WERI-Rb-1 (cell line): ENCODE data around the gene RPTOR.

Experiments
- DNase-seq: peaks from one replicate; pipeline ENCODE4 v3.0.0-alpha.2; 2020
- H3K27ac ChIP-seq: fragments of 250-450 bp; sonication (Bioruptor Pico); 2 replicates; pipeline ENCODE4 v1.5.1; 2020; ENCODE audit warnings: mild to moderate bottlenecking, moderate library complexity
- H3K27me3 ChIP-seq: fragments of 250-450 bp; sonication (Bioruptor Pico); 2 replicates; pipeline ENCODE4 v1.5.1; 2021; ENCODE audit warnings: mild to moderate bottlenecking, low read depth, moderate library complexity; ENCODE audit not compliant: insufficient read depth, severe bottlenecking
- H3K36me3 ChIP-seq: fragments of 250-450 bp; sonication (Bioruptor Pico); 2 replicates; pipeline ENCODE4 v1.5.1; 2020; ENCODE audit warnings: mild to moderate bottlenecking, moderate library complexity
- H3K4me3 ChIP-seq: 2 replicates; pipeline ENCODE4 v1.5.1; 2011; ENCODE audit warnings: low read depth, mild to moderate bottlenecking, control low read depth, low read length
- H3K9me3 ChIP-seq: fragments of 250-450 bp; sonication (Bioruptor Pico); 2 replicates; pipeline ENCODE4 v1.5.1; 2021; ENCODE audit warnings: mild to moderate bottlenecking, moderate library complexity; ENCODE audit not compliant: severe bottlenecking
- CTCF ChIP-seq: IDR thresholded peaks from 2 replicates; pipeline ENCODE4 v1.5.1; 2011; ENCODE audit warnings: low read depth, mild to moderate bottlenecking, control low read depth, inconsistent platforms, low read length

Gene RPTOR

GRCh38 chr17:80803451-80804428 is 259.1 kb downstream of the RPTOR start:
- H3K4me3 ChIP-seq = no peak overlapping the region
- peaks cover 13% of the 10 kb centered on the region for H3K36me3 ChIP-seq
- peaks cover 12% of the 10 kb centered on the region for H3K9me3 ChIP-seq
- H3K27ac ChIP-seq = no peak overlapping the region
- no peaks in the 10 kb centered on the region for H3K27me3 ChIP-seq
- peak; percentile 6 for DNase-seq
- TF ChIP-seq CTCF = no peak

GRCh38 chr17:80804466-80804865 is 259.8 kb downstream of the RPTOR start:
- DNase-seq = peak; percentile 3
- H3K4me3 ChIP-seq = no peak overlapping the region
- H3K27ac ChIP-seq = no peak overlapping the region
- H3K27me3 ChIP-seq = no peaks in the 10 kb centered on the region
- TF ChIP-seq CTCF = no peak
- peaks cover 6% of the 10 kb centered on the region for H3K36me3 ChIP-seq
- H3K9me3 ChIP-seq = peaks cover 12% of the 10 kb centered on the region

GRCh38 chr17:80805032-80805751 is 260.6 kb downstream of the RPTOR start:
- Histone ChIP-seq H3K27ac (no peak overlapping the region), H3K27me3 (no peaks in the 10 kb centered on the region), H3K9me3 (peaks cover 12% of the 10 kb centered on the region), H3K4me3 (no peak overlapping the region), H3K36me3 (peaks cover 6% of the 10 kb centered on the region; the same call in 1 of the 2 replicates)
- no peak for DNase-seq
- no peak for TF ChIP-seq CTCF

- peaks cover 6% of the 10 kb centered on the region; the same call in 1 of the 2 replicates for H3K36me3 ChIP-seq
- no peaks in the 10 kb centered on the region for H3K27me3 ChIP-seq
- H3K9me3 ChIP-seq = peaks cover 12% of the 10 kb centered on the region
- DNase-seq = no peak
- no peak overlapping the region for H3K4me3 ChIP-seq
- TF ChIP-seq CTCF = no peak
- H3K27ac ChIP-seq = no peak overlapping the region
These were observed 262.4 kb downstream of the RPTOR start for GRCh38 chr17:80807014-80807413.

GRCh38 chr17:80807882-80808281 is 263.2 kb downstream of the RPTOR start:
- Histone ChIP-seq H3K36me3 (peaks cover 11% of the 10 kb centered on the region), H3K4me3 (no peak overlapping the region), H3K9me3 (peaks cover 12% of the 10 kb centered on the region), H3K27ac (no peak overlapping the region), H3K27me3 (no peaks in the 10 kb centered on the region)
- DNase-seq = no peak
- no peak for TF ChIP-seq CTCF
